HG03060 (cell line): ENCODE data around the gene BMAL1.
"Not testable (repeated sequence)": the region's sequence is repeated elsewhere in the genome, so short reads cannot be mapped to it uniquely, and the experiment has no call there.

Experiments
- ATAC-seq: cut with Tn5 transposase; IDR thresholded peaks from one replicate; pipeline ENCODE4 v1.9.1; 2021; ENCODE audit warnings: low read depth, moderate number of reproducible peaks; ENCODE audit not compliant: unreplicated experiment

BMAL1 gene

GRCh38 chr11:13368041-13368446, 90.5 kb downstream of the BMAL1 start:
- no peak for ATAC-seq

- no peak for ATAC-seq
Observed at GRCh38 chr11:13373216-13373615, 95.6 kb downstream of the BMAL1 start.

GRCh38 chr11:13375798-13376197, 98.2 kb downstream of the BMAL1 start:
- ATAC-seq = no peak

DNA sequence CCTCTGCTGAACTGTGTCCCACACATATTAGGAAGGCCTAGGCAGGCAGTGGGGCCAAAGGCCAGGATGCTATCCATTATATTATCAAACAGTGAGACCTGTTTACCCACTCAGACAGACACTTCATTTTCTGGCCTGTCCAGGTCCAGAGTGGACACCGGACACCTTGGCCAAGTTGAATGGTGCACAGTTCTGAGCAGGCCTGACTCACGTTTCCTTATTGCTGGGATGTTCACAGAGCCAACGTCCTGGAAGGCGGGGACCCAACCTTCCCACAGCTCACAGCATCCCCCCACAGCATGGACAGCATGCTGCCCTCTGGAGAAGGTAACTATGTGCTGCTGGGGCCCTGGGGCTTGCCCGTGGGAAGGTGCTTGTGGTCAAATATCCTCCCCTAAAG, 98.8 kb downstream of the BMAL1 start:
- ATAC-seq = no peak

- ATAC-seq = no peak
Observed at GRCh38 chr11:13376838-13377237, 99.2 kb downstream of the BMAL1 start.

DNA sequence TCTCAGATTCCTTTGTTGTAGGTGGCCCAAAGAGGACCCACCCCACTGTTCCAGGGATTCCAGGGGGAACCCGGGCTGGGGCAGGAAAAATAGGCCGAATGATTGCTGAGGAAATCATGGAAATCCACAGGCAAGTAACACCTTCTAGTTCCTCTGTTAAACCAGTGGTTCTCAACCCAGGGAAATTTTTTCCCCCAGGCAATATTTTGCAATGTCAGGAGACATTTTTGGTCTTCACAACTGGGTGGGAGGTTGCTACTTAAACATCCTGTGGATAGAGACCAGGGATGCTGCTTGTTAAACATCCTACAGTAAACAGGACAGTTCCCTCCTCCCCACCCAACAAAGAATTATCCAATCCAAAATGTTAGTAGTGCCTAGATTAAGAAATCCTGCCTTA, 100.7 kb downstream of the BMAL1 start:
- ATAC-seq = no peak

DNA sequence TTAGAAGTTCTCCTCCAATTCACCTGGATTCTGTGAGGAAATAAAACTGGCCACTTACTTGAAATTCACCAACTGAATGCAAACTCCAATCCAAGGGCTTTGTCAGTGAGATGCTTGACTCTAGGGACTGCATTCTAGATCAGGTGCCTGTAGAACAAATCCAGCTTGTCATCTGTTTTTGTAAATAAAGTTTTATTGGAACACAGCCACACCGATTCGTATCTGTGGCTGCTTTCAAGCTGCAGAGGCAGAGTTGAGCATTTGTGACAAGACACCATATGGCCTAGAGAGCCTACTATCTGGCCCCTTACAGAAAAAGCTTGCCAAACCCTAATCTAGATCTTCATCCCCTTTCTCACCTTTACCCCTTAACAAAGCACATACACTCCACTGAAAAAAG, 103.1 kb downstream of the BMAL1 start:
- no peak for ATAC-seq

DNA sequence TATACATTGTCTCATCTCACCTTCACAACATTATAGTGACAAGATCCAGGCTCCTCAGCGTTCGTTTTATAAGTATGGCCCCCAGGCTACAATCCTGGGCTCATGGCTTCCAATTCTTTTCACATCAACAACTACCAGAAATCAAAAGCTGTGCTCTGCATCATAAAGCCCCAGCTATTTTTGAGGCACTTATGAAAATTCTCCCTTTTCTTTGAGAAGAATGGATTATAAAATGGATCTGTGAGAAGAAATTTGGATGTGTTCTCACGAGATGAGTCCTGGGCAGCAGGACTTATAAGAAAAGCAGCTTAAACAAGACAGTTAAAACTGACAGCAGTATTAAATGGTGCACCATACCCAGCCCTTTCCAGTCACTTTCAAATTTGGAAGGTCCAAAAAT, 105.2 kb downstream of the BMAL1 start:
- no peak for ATAC-seq

GRCh38 chr11:13384908-13385640, 107.5 kb downstream of the BMAL1 start:
- ATAC-seq = no peak

- ATAC-seq = no peak
Observed at GRCh38 chr11:13386567-13386966, 109.0 kb downstream of the BMAL1 start.

DNA sequence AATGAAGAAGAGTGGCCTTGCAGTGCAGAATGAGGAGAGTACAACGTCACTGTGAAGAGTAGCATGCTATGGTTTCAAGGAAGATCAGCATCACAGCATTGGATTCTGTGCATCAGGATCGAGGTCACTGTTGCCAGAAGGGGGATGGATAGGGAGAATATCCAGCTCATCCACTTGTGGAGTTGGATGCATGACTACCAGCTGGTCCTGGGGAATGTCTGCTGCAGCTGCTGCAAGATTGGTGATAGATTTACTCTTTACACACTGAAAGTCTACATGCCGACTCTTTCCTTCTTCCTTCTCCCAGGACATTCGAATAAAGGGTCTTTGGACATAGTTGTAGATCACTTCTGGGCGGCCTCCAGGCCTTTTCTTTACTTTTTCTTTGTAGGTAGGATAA, 111.2 kb downstream of the BMAL1 start:
- ATAC-seq = no peak

GRCh38 chr11:13391217-13391616, 113.6 kb downstream of the BMAL1 start:
- ATAC-seq = no peak

GRCh38 chr11:13398335-13398734, 120.7 kb downstream of the BMAL1 start:
- not testable (repeated sequence) for ATAC-seq

DNA sequence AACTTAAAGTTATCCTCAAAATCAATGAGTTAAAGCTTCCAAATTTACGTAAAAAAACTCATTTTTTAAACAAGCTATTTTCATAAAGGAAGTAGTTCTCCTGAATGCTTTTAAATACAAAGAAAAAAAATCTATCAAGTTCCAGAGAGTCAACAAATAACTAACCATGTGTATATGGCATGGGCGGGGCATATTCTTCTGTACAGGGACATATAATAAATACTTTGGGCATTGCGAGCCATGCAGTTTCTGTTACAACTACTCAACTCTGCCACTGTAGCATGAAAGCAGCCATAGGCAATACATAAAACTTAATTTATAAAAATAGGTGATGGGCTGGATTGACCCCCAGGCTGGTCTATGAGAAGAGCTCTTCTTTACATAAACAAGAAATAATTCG, 127.6 kb downstream of the BMAL1 start:
- no peak for ATAC-seq

GRCh38 chr11:13415201-13415600, 137.6 kb downstream of the BMAL1 start:
- ATAC-seq = no peak

DNA sequence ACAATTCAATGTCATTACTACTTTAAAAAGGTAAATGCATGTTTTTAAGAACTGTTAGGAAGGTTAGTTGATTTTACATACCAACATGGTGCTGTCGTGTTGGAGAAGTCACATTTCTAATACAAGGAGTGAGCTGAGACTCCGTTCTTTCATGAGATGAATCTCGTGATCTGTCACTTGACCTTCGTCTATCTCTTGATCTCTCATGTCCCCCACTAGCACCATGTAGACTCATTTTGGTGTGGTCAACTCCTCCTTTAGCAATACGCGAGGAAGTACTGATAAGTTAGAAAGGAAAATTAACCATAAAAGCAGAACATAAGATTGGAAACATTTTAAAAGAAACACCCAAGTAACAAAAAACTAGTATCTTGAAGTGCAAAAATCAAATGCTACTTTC, 144.0 kb downstream of the BMAL1 start:
- no peak for ATAC-seq

GRCh38 chr11:13423372-13423771, 145.8 kb downstream of the BMAL1 start:
- ATAC-seq = no peak

DNA sequence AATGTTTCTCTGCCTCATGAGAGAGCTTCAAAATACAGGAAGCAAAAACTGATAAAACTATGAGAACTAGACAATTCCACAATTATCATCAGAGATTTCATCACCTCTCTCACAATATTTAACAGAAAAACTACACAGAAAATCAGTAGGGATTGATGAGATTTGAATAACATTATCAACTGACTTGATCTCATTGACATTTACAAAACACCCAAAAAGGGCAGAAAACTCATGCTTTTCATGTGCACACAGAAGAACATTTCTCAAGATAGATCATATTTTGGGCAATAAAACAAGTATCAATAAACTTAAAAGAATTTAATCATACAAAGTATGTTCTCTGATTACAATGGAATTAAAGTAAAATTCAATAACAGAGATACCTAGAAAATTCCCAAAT, 149.8 kb downstream of the BMAL1 start:
- ATAC-seq = no peak

GRCh38 chr11:13429288-13429687, 151.7 kb downstream of the BMAL1 start:
- no peak for ATAC-seq

- no peak for ATAC-seq
Observed at GRCh38 chr11:13429836-13430235, 152.2 kb downstream of the BMAL1 start.

DNA sequence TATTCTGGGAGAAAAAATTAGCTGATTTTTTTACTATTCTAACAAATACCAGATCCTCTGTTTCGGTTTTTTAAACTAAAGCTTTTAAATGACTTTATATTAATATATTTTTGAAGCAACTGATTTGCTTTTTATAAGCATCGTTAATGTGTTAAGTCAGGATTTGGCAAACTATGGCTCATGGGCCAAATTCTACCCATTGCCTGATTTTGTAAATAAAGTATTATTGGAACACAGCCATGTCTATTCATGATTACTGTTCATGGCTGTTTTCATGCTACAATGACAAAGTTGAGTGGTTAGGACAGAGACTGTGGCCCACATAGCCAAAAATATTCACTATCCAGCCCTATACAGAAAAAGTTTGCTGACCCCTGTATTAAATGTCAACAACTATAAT, 155.8 kb downstream of the BMAL1 start:
- no peak for ATAC-seq

GRCh38 chr11:13434247-13435205, 156.9 kb downstream of the BMAL1 start:
- ATAC-seq = no peak
